Hematopoietic multipotent progenitor cell (in vitro differentiated cells): ENCODE measurements around the gene OGDH. TPM values are rescaled to one million over a fixed set of nuclear protein-coding genes. Genes with fewer than 3 reads are reported as not detected.

Source experiments
- DNase-seq, 3 donors: peaks; one replicate each; pipeline ENCODE4 v3.0.0-alpha.2; 2011 to 2015; ENCODE audit warnings: low read depth in 2 of 3, low spot score in 2 of 3
- total RNA-seq: library from RNA; depleted of rRNA; stranded (reverse); fragments of >200 nt; gene quantifications from one replicate; pipeline ENCODE4 v1.2.3, GENCODE V29; 2012

OGDH gene
- total RNA-seq, 1 donor: 97.8 TPM

GRCh38 chr7:44617225-44617890, 10.9 kb downstream of the OGDH start:
- DNase-seq: no peak

- DNase-seq: no peak
Measured at GRCh38 chr7:44618045-44618444, 11.6 kb downstream of the OGDH start.

- no peak for DNase-seq
Measured at GRCh38 chr7:44618753-44619152, 12.3 kb downstream of the OGDH start.

GRCh38 chr7:44621034-44621749, 14.8 kb downstream of the OGDH start:
- DNase-seq: no peak

- DNase-seq: no peak
Measured at GRCh38 chr7:44621750-44622103, 15.3 kb downstream of the OGDH start.

GRCh38 chr7:44622342-44623151, 16.1 kb downstream of the OGDH start:
- no peak for DNase-seq

GRCh38 chr7:44624318-44624717, 17.9 kb downstream of the OGDH start:
- DNase-seq: no peak

- DNase-seq: no peak
Measured at GRCh38 chr7:44625526-44626471, 19.4 kb downstream of the OGDH start.

- DNase-seq: no peak
Measured at GRCh38 chr7:44626620-44627019, 20.2 kb downstream of the OGDH start.

GRCh38 chr7:44629829-44630522, 23.5 kb downstream of the OGDH start:
- no peak for DNase-seq

- DNase-seq: no peak
Measured at GRCh38 chr7:44630792-44631457, 24.5 kb downstream of the OGDH start.

- DNase-seq: peak in 1 of 3 donors; percentile 65
Measured at GRCh38 chr7:44631458-44632115, 25.2 kb downstream of the OGDH start.

GRCh38 chr7:44632196-44632595, 25.8 kb downstream of the OGDH start:
- no peak for DNase-seq

GRCh38 chr7:44633254-44634186, 27.1 kb downstream of the OGDH start:
- peak; percentile 44 to 77 (median 71) for DNase-seq

GRCh38 chr7:44634187-44634838, 27.9 kb downstream of the OGDH start:
- no peak for DNase-seq

GRCh38 chr7:44634839-44635591, 28.6 kb downstream of the OGDH start:
- DNase-seq: peak in 1 of 3 donors; percentile 37
